Esophagus (tissue), 2 donors: ENCODE data around the gene RAC2. TPM values are rescaled to one million over a fixed set of nuclear protein-coding genes. Genes with fewer than 3 reads are reported as not detected.
"Not testable (repeated sequence)": the region's sequence is repeated elsewhere in the genome, so short reads cannot be mapped to it uniquely, and the experiment has no call there.

Source experiments
- H3K27ac ChIP-seq, 2 donors: one replicate each; pipeline ENCODE4 v1.5.1; 2013; ENCODE audit warnings: low read depth in 2 of 2, mild to moderate bottlenecking in 2 of 2, inconsistent platforms in 1 of 2, low read length in 1 of 2, moderate library complexity in 1 of 2
- H3K27me3 ChIP-seq, 2 donors: one replicate each; pipeline ENCODE4 v1.6.1; 2013; ENCODE audit warnings: low read length in 2 of 2, control low read depth in 1 of 2, mild to moderate bottlenecking in 1 of 2; ENCODE audit not compliant: insufficient read depth in 2 of 2, control insufficient read depth in 1 of 2
- H3K36me3 ChIP-seq, 2 donors: one replicate each; pipeline ENCODE4 v1.6.1; 2013; ENCODE audit warnings: low read length in 1 of 2; ENCODE audit not compliant: control insufficient read depth in 2 of 2, insufficient read depth in 2 of 2
- H3K4me1 ChIP-seq, 2 donors: one replicate each; pipeline ENCODE4 v1.6.1; 2013; ENCODE audit warnings: low read length in 1 of 2; ENCODE audit not compliant: control insufficient read depth in 2 of 2, insufficient read depth in 2 of 2
- H3K4me3 ChIP-seq, 2 donors: one replicate each; pipeline ENCODE4 v1.5.1; 2013; ENCODE audit warnings: low read length in 2 of 2, mild to moderate bottlenecking in 2 of 2, low read depth in 1 of 2, moderate library complexity in 1 of 2
- H3K9me3 ChIP-seq, 2 donors: one replicate each; pipeline ENCODE4 v1.6.1; 2013; ENCODE audit warnings: mild to moderate bottlenecking in 2 of 2, low read depth in 1 of 2, low read length in 1 of 2, moderate library complexity in 1 of 2; ENCODE audit not compliant: control insufficient read depth in 2 of 2, insufficient read depth in 1 of 2
- WGBS, 2 donors: extraction: QIAGEN DNeasy Blood & Tissue Kit; methylation state at CpG; one replicate each; pipeline ENCODE4 v1.1.7; 2013; 5-methylcytosine and 5-hydroxymethylcytosine counted together
- polyA plus RNA-seq, 2 donors: library from polyadenylated mRNA; stranded (reverse); fragments of 200-250 nt; gene quantifications; one replicate each; pipeline ENCODE4 v1.2.3, GENCODE V29; 2013
- donor health status: healthy with polysubstance abuse.
- donor health status: Bipolar disorder and iron deficiency.

Gene RAC2
- polyA plus RNA-seq, 2 donors: 7.2 to 9.4 TPM

- Histone ChIP-seq H3K27ac (no peak overlapping the region), H3K4me1 (no peaks in the 10 kb centered on the region), H3K27me3 (peaks cover 0 to 2% of the 10 kb centered on the region in 2 donors), H3K9me3 (peaks cover 0 to under 1% of the 10 kb centered on the region in 2 donors), H3K36me3 (no peaks in the 10 kb centered on the region), H3K4me3 (no peak overlapping the region)
- 64 to 70% methylated on average over 14 of the region's 14 CpGs for WGBS, 2 donors
Measured at GRCh38 chr22:37258753-37259401, 14.8 kb upstream of the RAC2 start.

GRCh38 chr22:37258005-37258752, 14.1 kb upstream of the RAC2 start:
- no peaks in the 10 kb centered on the region for H3K4me1 ChIP-seq
- H3K27ac ChIP-seq: no peak overlapping the region
- no peaks in the 10 kb centered on the region for H3K36me3 ChIP-seq
- no peaks in the 10 kb centered on the region for H3K9me3 ChIP-seq
- H3K27me3 ChIP-seq: peaks cover 0 to 2% of the 10 kb centered on the region in 2 donors
- 80 to 84% methylated on average over 9 of the region's 9 CpGs for WGBS, 2 donors
- H3K4me3 ChIP-seq: no peak overlapping the region

- Histone ChIP-seq H3K9me3 (no peaks in the 10 kb centered on the region), H3K36me3 (no peaks in the 10 kb centered on the region), H3K4me3 (no peak overlapping the region), H3K27me3 (peaks cover 0 to 2% of the 10 kb centered on the region in 2 donors), H3K27ac (no peak overlapping the region), H3K4me1 (no peaks in the 10 kb centered on the region)
- WGBS, 2 donors: 51 to 60% methylated on average over 10 of the region's 10 CpGs
Measured at GRCh38 chr22:37256075-37256726, 12.1 kb upstream of the RAC2 start.

GRCh38 chr22:37255558-37256006, 11.5 kb upstream of the RAC2 start:
- Histone ChIP-seq H3K27me3 (peaks cover 0 to 2% of the 10 kb centered on the region in 2 donors), H3K4me3 (no peak overlapping the region), H3K27ac (no peak overlapping the region), H3K36me3 (no peaks in the 10 kb centered on the region), H3K9me3 (no peaks in the 10 kb centered on the region), H3K4me1 (no peaks in the 10 kb centered on the region)

GRCh38 chr22:37254867-37255233, 10.8 kb upstream of the RAC2 start:
- H3K4me3 ChIP-seq: no peak overlapping the region
- WGBS, 2 donors: 40 to 41% methylated on average over 5 of the region's 5 CpGs
- H3K4me1 ChIP-seq: no peaks in the 10 kb centered on the region
- no peaks in the 10 kb centered on the region for H3K36me3 ChIP-seq
- no peaks in the 10 kb centered on the region for H3K9me3 ChIP-seq
- H3K27ac ChIP-seq: no peak overlapping the region
- H3K27me3 ChIP-seq: peaks cover 0 to 2% of the 10 kb centered on the region in 2 donors

- Histone ChIP-seq H3K36me3 (no peaks in the 10 kb centered on the region), H3K9me3 (no peaks in the 10 kb centered on the region), H3K4me1 (no peaks in the 10 kb centered on the region), H3K4me3 (no peak overlapping the region), H3K27ac (no peak overlapping the region), H3K27me3 (peaks cover 0 to 2% of the 10 kb centered on the region in 2 donors)
- WGBS, 2 donors: 57 to 71% methylated on average over 5 of the region's 5 CpGs
Measured at GRCh38 chr22:37254209-37254866, 10.3 kb upstream of the RAC2 start.

GRCh38 chr22:37253126-37253660, 9.1 kb upstream of the RAC2 start:
- 54 to 63% methylated on average over 7 of the region's 7 CpGs for WGBS, 2 donors
- Histone ChIP-seq H3K4me1 (no peaks in the 10 kb centered on the region), H3K27me3 (peaks cover 0 to 2% of the 10 kb centered on the region in 2 donors), H3K4me3 (no peak overlapping the region), H3K27ac (no peak overlapping the region), H3K9me3 (no peaks in the 10 kb centered on the region), H3K36me3 (no peaks in the 10 kb centered on the region)

GRCh38 chr22:37251836-37252235, 7.8 kb upstream of the RAC2 start:
- not testable (repeated sequence) for H3K27me3 ChIP-seq, H3K36me3 ChIP-seq
- 83 to 87% methylated on average over 7 to 8 of the region's 8 CpGs for WGBS, 2 donors

GRCh38 chr22:37249986-37250385, 5.9 kb upstream of the RAC2 start:
- no peaks in the 10 kb centered on the region for H3K36me3 ChIP-seq
- no peak overlapping the region for H3K4me3 ChIP-seq
- no peaks in the 10 kb centered on the region for H3K4me1 ChIP-seq
- no peaks in the 10 kb centered on the region for H3K27me3 ChIP-seq
- no peaks in the 10 kb centered on the region for H3K9me3 ChIP-seq
- H3K27ac ChIP-seq: no peak overlapping the region
- WGBS, 2 donors: 75 to 79% methylated on average over 12 of the region's 12 CpGs

More at GRCh38 chr22:37251836-37252235, 7.8 kb upstream of the RAC2 start:
- not testable (repeated sequence) for H3K27ac ChIP-seq, H3K4me1 ChIP-seq, H3K9me3 ChIP-seq, H3K4me3 ChIP-seq
